ENCODE data around the gene SV2A.

DNA sequence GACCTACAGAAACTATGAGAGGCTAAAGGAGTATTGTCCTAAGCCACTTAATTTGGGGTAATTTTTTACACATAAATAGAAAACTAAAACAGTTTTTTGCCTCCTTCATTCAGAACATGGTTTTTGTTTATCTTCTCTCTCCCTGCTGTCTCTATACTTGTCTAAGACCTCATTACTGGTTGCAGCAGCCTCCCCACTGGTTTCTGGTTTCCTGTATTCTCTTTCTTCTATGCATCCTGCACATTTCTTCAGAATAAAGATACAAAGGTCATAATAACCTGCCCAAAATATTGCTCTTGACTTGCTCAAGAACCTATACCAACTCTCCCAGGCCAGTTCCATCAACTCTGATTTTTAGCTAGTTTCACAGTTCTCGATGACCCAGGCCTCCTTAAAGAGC is 38.1 kb downstream of the SV2A start:
- no peak for TF ChIP-seq EZH2 (IDR thresholded peaks at IDR 0.05; ENCODE audit: borderline replicate concordance, insufficient read depth, low read depth, low read length, poor library complexity, severe bottlenecking)
- TF ChIP-seq, protein P1, sequence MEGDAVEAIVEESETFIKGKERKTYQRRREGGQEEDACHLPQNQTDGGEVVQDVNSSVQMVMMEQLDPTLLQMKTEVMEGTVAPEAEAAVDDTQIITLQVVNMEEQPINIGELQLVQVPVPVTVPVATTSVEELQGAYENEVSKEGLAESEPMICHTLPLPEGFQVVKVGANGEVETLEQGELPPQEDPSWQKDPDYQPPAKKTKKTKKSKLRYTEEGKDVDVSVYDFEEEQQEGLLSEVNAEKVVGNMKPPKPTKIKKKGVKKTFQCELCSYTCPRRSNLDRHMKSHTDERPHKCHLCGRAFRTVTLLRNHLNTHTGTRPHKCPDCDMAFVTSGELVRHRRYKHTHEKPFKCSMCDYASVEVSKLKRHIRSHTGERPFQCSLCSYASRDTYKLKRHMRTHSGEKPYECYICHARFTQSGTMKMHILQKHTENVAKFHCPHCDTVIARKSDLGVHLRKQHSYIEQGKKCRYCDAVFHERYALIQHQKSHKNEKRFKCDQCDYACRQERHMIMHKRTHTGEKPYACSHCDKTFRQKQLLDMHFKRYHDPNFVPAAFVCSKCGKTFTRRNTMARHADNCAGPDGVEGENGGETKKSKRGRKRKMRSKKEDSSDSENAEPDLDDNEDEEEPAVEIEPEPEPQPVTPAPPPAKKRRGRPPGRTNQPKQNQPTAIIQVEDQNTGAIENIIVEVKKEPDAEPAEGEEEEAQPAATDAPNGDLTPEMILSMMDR (IDR thresholded peaks at IDR 0.05), result no peak

All from B cell (primary cell).